Natural killer cell treated with Interleukin-12 subunit alpha and Interleukin-12 subunit beta and Interleukin-15 and Interleukin-18, amount 100 ng/mL, for 72 hours (primary cell): ENCODE measurements around the gene DHRS9. TPM values are rescaled to one million over a fixed set of nuclear protein-coding genes. Genes with fewer than 3 reads are reported as not detected.

Experiments
- ATAC-seq, 2 donors: fragments of 150-1000 bp; cut with Tn5 transposase in 1 of 2; sonication (Bioruptor Pico), chemical (Tn5 transposase) in 1 of 2; 2 replicates each; pipeline ENCODE4 v1.10.0; 2021
- DNase-seq: peaks from one replicate; pipeline ENCODE4 v3.0.0; 2022; ENCODE audit warnings: low spot score
- H3K27ac Mint-ChIP-seq, 2 donors: 1 replicate in 1 of 2; 2 replicates in 1 of 2; pipeline ENCODE4 v1.8.0; 2022; ENCODE audit warnings: mixed read lengths in 2 of 2, mild to moderate bottlenecking in 1 of 2, moderate library complexity in 1 of 2
- H3K27me3 Mint-ChIP-seq, 2 donors: 1 replicate in 1 of 2; 2 replicates in 1 of 2; pipeline ENCODE4 v1.8.0; 2022; ENCODE audit warnings: mixed read lengths in 2 of 2
- H3K36me3 Mint-ChIP-seq: one replicate; pipeline ENCODE4 v1.8.0; 2022; ENCODE audit warnings: mixed read lengths
- H3K4me1 Mint-ChIP-seq, 2 donors: 1 replicate in 1 of 2; 2 replicates in 1 of 2; pipeline ENCODE4 v1.8.0; 2022; ENCODE audit warnings: low read depth in 2 of 2, mixed read lengths in 2 of 2, mild to moderate bottlenecking in 1 of 2
- H3K4me3 Mint-ChIP-seq: one replicate; pipeline ENCODE4 v1.8.0; 2022; ENCODE audit warnings: mixed read lengths
- H3K9me3 Mint-ChIP-seq: 2 replicates; pipeline ENCODE4 v1.8.0; 2022; ENCODE audit warnings: mixed read lengths
- total RNA-seq, 2 donors: library from RNA; stranded (reverse); gene quantifications; one replicate each; pipeline ENCODE4 v1.2.3, GENCODE V29; 2022

Gene DHRS9
- total RNA-seq, 2 donors from 2014 or later = not detected

DNA sequence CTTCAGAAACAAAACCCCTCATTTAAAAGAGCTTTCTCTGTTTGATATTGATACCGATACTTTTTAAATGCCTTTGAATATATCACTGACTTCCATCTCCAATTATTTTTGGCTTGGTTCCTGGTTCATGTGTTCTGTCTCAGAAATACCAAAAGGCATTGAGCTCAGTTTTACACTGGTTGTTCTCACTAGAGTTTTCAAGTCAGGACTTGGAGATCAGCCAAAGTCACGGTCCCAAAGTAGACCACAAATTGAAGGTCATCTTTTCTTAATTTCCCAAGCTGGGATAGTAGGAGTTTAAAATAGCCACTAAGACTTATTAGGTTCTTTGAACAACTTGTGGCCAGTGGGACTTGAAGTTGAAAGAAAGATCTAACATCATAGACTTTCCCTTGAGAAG lies 24.2 kb downstream of the DHRS9 start:
- no peak overlapping the region for H3K27ac Mint-ChIP-seq
- no peaks in the 10 kb centered on the region for H3K27me3 Mint-ChIP-seq
- DNase-seq (no peak), ATAC-seq (no peak)
- H3K4me1 Mint-ChIP-seq = peaks cover 9 to 16% of the 10 kb centered on the region in 2 donors
- no peak overlapping the region for H3K4me3 Mint-ChIP-seq
- no peaks in the 10 kb centered on the region for H3K36me3 Mint-ChIP-seq
- no peaks in the 10 kb centered on the region for H3K9me3 Mint-ChIP-seq

DNA sequence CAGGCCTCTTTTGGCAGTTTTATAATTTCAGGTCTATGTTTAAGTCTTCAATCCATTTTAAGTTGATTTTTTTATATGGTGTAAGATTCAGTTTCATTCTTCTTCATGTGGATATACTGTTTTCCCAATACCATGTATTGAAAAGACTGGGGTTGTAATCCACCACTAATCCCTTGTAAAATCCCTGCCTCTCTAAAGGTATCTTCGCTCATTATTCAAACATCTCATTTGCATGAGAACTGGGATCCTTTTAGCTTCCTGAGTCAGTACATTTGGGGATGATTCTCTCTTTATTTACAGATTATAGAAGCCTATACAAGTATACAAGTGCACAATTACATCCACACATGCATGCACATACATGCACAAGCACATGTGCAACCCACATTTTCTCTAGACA lies 25.3 kb downstream of the DHRS9 start:
- no peaks in the 10 kb centered on the region for H3K36me3 Mint-ChIP-seq
- no peak for DNase-seq
- no peaks in the 10 kb centered on the region for H3K27me3 Mint-ChIP-seq
- H3K4me1 Mint-ChIP-seq = peaks cover 9 to 16% of the 10 kb centered on the region in 2 donors
- H3K27ac Mint-ChIP-seq = no peak overlapping the region
- no peak for ATAC-seq
- no peaks in the 10 kb centered on the region for H3K9me3 Mint-ChIP-seq
- no peak overlapping the region for H3K4me3 Mint-ChIP-seq

DNA sequence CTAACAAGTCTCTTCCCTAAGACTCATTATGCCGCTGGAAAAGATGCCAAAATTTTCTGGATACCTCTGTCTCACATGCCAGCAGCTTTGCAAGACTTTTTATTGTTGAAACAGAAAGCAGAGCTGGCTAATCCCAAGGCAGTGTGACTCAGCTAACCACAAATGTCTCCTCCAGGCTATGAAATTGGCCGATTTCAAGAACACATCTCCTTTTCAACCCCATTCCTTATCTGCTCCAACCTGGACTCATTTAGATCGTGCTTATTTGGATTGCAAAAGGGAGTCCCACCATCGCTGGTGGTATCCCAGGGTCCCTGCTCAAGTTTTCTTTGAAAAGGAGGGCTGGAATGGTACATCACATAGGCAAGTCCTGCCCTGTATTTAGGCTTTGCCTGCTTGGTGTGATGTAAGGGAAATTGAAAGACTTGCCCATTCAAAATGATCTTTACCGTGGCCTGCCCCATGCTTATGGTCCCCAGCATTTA lies 26.3 kb downstream of the DHRS9 start:
- Mint-ChIP-seq H3K27me3 (no peaks in the 10 kb centered on the region), H3K4me1 (peaks cover 9 to 16% of the 10 kb centered on the region in 2 donors), H3K4me3 (peak overlapping the region; percentile 43), H3K36me3 (no peaks in the 10 kb centered on the region), H3K9me3 (no peaks in the 10 kb centered on the region), H3K27ac (peak overlapping the region in 1 of 2 donors; percentile 53)
- peak; percentile 72 to 80 for ATAC-seq
- no peak for DNase-seq

DNA sequence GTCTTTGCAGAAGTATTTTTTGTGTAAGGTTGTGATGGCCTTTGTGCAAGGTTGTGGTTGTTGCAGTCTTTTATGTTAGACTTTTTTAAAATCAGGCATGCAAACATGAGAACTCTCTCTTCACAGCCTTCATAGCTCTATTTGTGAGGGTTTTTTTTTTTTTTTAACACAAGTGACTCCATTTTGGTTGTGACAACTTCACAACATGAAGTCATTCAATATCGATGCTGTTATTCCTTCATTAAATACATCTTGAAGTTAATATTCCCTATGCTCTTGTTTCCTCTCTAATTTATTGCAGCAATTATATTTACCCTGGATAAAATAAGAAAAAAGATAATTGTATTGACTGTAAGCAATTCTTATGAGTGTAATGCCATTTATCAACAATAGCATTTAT lies 35.5 kb downstream of the DHRS9 start:
- Mint-ChIP-seq H3K27ac (peak overlapping the region; percentile 80 to 82), H3K9me3 (no peaks in the 10 kb centered on the region), H3K27me3 (no peaks in the 10 kb centered on the region), H3K4me1 (peaks cover 45 to 58% of the 10 kb centered on the region in 2 donors), H3K4me3 (no peak overlapping the region), H3K36me3 (peaks cover 4% of the 10 kb centered on the region)
- ATAC-seq = no peak
- DNase-seq = no peak

DNA sequence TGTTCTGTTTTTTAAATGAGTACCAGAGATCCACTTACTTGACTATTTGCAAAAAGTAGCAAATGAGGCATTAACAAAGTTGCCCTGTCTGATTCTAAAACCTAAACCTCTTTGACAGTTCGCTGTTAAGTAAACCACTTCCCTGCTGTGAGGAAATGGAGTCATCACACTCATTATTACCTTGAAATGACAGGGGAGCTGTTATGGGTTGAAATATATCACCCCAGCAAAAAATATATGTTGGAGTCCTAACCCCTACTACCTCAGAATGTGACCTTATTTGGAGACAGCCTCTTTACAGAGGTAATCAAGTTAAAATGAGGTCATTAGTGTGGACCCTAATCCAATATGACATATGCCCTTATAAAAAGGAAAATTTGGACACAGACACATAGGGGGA lies 36.1 kb downstream of the DHRS9 start:
- Mint-ChIP-seq H3K27ac (peak overlapping the region; percentile 80 to 82), H3K36me3 (peaks cover 4% of the 10 kb centered on the region), H3K9me3 (no peaks in the 10 kb centered on the region), H3K4me3 (peak overlapping the region; percentile 68), H3K27me3 (no peaks in the 10 kb centered on the region), H3K4me1 (peaks cover 45 to 58% of the 10 kb centered on the region in 2 donors)
- ATAC-seq (peak; percentile 54 to 73), DNase-seq (no peak)

DNA sequence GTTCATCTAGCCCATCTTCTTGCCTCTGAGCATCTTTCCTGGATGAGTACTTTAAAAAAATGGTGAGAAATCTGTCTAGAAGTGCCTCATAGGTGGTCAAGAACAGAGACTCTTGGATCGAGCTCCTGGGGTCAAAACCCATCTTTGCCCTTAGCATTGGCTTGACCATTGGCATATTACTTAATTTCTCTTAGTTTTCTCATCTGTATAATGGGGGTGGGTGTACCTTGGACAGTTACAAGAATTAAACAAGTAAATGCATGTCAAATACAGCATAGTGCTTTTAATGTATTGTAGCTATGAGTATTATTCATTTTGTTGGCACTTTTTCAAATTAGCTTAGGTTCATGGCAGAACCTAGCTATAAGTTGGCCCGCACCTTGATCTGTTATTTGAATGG lies 36.8 kb downstream of the DHRS9 start:
- H3K4me1 Mint-ChIP-seq = peaks cover 45 to 58% of the 10 kb centered on the region in 2 donors
- peaks cover 4% of the 10 kb centered on the region for H3K36me3 Mint-ChIP-seq
- peak overlapping the region; percentile 68 for H3K4me3 Mint-ChIP-seq
- ATAC-seq = no peak
- no peak for DNase-seq
- H3K27ac Mint-ChIP-seq = peak overlapping the region; percentile 80 to 82
- H3K27me3 Mint-ChIP-seq = no peaks in the 10 kb centered on the region
- no peaks in the 10 kb centered on the region for H3K9me3 Mint-ChIP-seq

DNA sequence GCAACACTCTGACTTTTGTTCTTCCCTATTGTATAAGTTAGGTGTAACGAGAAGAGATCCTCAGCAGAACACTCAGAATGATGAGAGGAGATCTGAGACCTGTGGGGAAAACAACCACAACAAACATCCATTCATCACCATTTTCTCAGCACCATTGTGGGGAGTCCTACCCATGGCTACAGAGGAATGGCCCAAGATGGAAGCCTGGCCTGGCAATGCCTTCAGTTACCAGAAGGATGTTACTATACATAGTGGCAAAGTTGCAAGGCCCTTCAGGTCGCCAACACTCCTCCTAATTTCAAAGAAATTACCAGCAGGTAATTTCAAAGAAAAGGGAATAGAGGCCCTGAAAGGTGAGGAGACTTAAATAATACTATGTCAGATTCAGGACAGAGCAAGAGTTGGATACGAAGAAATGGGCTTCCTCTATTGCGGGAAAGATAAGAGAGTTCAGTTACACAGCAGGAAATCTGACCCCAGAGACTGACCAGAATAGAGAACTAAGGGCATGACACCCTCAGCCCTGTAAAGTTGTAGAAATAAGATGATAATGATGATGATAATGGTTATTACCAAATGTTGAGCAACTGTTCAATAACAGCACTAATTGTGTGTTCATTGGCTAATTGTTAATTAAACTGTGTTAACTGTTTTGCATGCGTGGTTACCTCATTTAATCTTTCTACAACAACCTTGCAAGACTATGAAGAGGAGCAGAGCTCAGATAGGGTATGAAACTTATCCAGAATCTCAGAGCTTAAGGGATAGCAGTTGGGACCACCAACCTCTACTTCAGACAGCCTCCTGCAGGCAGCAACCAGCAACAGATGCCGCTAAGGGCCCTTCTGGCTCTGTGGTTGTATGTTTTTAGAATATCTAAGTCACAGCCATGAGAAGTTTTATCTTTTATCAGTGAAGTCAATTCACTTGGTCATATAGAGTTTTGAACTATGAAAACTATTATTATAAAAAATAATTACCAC lies 37.5 kb downstream of the DHRS9 start:
- H3K9me3 Mint-ChIP-seq = no peaks in the 10 kb centered on the region
- ATAC-seq (no peak), DNase-seq (no peak)
- peaks cover 4% of the 10 kb centered on the region for H3K36me3 Mint-ChIP-seq
- peak overlapping the region; percentile 80 to 82 for H3K27ac Mint-ChIP-seq
- peaks cover 45 to 58% of the 10 kb centered on the region in 2 donors for H3K4me1 Mint-ChIP-seq
- H3K27me3 Mint-ChIP-seq = no peaks in the 10 kb centered on the region
- peak overlapping the region; percentile 68 for H3K4me3 Mint-ChIP-seq

DNA sequence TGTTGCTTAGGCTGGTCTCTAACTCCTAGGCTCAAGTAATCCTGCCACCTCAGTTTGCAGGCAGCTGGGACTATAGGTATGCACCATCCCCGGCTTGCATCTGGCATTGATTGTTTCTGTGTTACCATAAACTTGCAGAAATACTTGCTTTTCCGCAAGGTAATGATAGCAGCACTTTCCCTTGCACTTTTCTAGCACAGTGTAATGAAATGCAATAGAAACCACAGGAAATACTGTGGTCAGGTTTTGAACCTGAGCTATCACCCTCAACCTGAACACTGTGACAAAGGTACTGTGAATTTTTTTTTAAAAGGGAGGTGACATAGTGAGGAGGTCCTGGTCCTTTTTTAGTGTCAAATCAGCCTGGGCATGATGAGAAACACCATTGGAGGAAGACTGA lies 38.3 kb downstream of the DHRS9 start:
- Mint-ChIP-seq H3K27ac (peak overlapping the region; percentile 24 to 78), H3K36me3 (peaks cover 4% of the 10 kb centered on the region), H3K4me3 (peak overlapping the region; percentile 46), H3K27me3 (no peaks in the 10 kb centered on the region), H3K9me3 (no peaks in the 10 kb centered on the region), H3K4me1 (peaks cover 45 to 55% of the 10 kb centered on the region in 2 donors)
- ATAC-seq = peak; percentile 86 to 87
- no peak for DNase-seq

DNA sequence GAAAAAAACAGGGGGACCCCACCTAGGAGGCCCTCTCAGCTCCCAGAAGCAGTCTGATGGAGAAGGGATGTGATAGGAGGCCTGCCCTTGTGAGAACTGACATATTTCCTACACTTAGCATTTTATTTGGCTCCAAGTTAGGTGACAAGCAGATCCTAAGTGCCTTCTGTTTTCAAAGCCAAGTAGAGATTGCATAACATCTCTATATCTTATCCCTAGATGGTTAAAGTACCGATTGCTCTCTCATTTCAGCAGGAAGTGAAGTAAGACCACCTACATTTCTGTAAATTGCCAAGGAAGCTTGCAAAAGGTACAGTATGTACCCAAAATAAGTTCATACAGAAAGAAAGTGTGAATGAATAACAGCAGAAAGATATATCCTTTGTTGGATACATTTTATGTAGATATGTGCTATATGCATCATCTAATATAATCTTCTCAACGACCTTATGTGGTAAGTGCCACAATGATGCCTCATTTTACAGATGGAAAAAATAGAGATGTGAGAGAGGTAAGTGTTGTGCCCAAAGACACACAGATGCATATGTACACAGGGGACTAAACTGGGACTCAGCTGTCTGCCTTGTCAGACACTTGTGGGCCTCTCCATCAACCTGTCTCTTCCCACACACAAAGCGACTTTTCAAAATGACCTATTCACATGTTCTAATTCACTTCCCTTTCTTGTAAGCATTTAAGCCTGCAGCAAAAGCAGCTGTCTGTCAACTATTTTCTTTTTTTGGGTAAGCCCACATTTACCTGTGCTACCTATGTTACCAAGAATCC lies 38.9 kb downstream of the DHRS9 start:
- H3K9me3 Mint-ChIP-seq = no peaks in the 10 kb centered on the region
- ATAC-seq (peak; percentile 4 to 16), DNase-seq (no peak)
- peak overlapping the region; percentile 46 for H3K4me3 Mint-ChIP-seq
- H3K27ac Mint-ChIP-seq = peak overlapping the region; percentile 24 to 78
- H3K27me3 Mint-ChIP-seq = no peaks in the 10 kb centered on the region
- H3K4me1 Mint-ChIP-seq = peaks cover 43 to 50% of the 10 kb centered on the region in 2 donors
- H3K36me3 Mint-ChIP-seq = peaks cover 4% of the 10 kb centered on the region

DNA sequence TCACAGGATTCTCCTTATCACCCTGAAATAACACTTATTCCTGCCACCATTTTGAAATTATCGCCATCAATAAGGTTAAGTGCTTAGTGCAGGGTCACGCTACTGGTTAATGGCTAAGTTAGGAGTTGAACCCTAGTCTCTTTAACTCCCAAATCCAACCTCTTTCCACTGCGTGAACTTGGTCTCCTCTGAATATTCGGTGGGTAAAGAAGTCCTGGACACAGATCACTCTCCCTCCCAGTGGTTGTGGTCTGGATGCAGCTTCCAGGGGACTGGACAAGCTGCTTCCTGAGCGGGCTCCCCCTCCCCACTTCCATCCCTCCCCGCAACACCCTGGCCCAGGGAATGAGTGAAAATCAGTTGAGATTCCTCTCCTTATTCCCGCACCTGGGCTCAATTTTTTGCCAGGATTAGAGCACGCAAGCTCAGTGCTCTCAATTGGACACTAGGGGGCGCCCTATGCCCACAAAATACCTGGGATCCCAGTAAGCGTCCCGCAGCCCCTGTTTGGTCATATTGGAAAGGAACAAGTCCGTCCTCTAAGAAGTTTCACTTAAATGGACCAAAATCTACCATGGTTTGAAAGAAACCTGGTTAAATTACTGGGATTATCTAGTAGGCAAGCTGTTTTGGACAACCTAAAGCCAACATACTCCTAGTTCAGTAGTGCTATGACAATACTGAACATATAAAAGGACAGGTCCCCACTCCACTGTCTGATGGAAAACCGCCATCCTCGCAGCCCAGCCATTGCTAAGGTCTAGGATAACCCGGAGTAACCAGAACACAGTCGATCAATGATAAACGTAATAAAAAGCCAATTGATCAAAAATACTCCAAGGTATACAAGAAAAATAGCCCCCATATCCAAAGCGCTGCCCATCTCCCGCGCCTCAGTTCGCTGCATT lies 40.4 kb downstream of the DHRS9 start:
- ATAC-seq = peak in 1 of 2 donors; percentile 64
- H3K4me1 Mint-ChIP-seq = peaks cover 39 to 40% of the 10 kb centered on the region in 2 donors
- H3K4me3 Mint-ChIP-seq = no peak overlapping the region
- peak; percentile 75 for DNase-seq
- H3K27me3 Mint-ChIP-seq = no peaks in the 10 kb centered on the region
- H3K27ac Mint-ChIP-seq = no peak overlapping the region
- no peaks in the 10 kb centered on the region for H3K9me3 Mint-ChIP-seq
- H3K36me3 Mint-ChIP-seq = peaks cover 4% of the 10 kb centered on the region

DNA sequence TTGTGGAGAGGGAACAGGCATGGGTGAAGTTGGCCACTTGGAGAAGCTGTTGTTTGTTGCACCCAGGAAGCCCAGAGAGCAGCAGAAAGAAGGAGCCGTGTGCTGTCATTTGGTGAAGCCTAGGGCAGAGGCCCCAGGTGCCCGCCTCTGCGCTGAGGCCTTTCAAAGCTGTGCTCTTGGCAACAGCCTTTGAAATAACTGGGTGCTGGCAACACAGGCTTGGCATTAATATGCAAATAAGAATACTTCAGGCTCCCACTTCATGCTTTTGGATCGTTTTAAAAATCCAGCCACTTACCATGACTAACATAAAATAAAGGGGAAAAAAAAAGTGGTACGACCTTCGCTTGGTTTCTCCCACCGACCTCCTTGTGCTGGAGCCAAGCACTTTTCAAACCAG lies 41.1 kb downstream of the DHRS9 start:
- Mint-ChIP-seq H3K4me1 (peaks cover 33 to 36% of the 10 kb centered on the region in 2 donors), H3K27me3 (no peaks in the 10 kb centered on the region), H3K36me3 (peaks cover 3% of the 10 kb centered on the region), H3K4me3 (no peak overlapping the region), H3K9me3 (no peaks in the 10 kb centered on the region), H3K27ac (no peak overlapping the region)
- ATAC-seq = no peak
- DNase-seq = no peak

DNA sequence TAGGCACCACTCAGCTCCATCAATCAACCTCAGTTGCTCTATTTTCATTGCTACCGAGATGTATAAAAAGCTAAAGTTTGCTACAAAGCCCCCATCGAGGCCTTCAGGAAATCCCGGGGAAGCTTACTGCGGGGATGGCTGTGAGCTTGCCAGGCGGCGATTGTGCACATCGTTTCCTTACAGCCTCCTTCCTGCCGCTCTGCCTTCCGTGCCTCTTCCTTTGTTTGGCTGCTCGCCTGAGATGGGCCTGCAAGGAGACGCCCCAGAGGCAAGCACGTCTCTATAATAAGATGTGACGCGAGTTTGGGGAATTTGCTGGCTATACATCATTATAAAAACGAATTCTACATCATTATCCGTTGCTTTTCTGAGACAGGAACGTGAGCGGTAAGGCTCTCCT lies 41.6 kb downstream of the DHRS9 start:
- Mint-ChIP-seq H3K4me1 (peaks cover 28 to 31% of the 10 kb centered on the region in 2 donors), H3K27me3 (no peaks in the 10 kb centered on the region), H3K27ac (no peak overlapping the region), H3K9me3 (no peaks in the 10 kb centered on the region), H3K4me3 (no peak overlapping the region), H3K36me3 (no peaks in the 10 kb centered on the region)
- DNase-seq (no peak), ATAC-seq (no peak)

DNA sequence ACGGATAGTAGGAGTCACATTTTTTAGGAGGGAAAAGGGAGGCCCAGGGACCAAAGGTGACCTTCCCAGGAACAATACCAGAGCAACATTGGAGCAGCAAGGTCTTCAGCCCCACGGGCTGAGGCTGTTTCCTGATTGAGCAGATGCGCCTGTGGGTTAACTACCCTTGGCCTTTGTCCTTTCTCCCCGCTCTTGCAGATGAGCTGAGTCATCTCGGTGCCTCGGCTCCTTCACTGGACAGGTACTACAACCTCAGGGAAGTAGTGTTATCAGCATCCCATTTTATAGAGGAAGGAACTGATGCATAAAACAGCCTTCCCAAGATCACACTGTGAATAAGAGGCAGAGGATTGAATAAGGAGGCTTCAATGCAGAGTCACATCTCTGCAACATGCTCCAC lies 43.5 kb downstream of the DHRS9 start:
- no peaks in the 10 kb centered on the region for H3K9me3 Mint-ChIP-seq
- DNase-seq = no peak
- peaks cover 11 to 13% of the 10 kb centered on the region in 2 donors for H3K4me1 Mint-ChIP-seq
- no peaks in the 10 kb centered on the region for H3K36me3 Mint-ChIP-seq
- H3K27ac Mint-ChIP-seq = no peak overlapping the region
- no peak overlapping the region for H3K4me3 Mint-ChIP-seq
- H3K27me3 Mint-ChIP-seq = peaks cover 0 to 2% of the 10 kb centered on the region in 2 donors
- ATAC-seq = no peak
